Hepatocyte (in vitro differentiated cells): ENCODE results near the gene GPRIN3.

Source experiments
- CTCF ChIP-seq: fragments of 200-600 bp; sonication (generic); IDR thresholded peaks from 2 replicates; pipeline ENCODE4 v1.5.1; 2016; ENCODE audit warnings: antibody characterized with exemption, mild to moderate bottlenecking; ENCODE audit not compliant: poor library complexity
- EZH2 ChIP-seq: fragments of 200-600 bp; sonication (generic); IDR thresholded peaks from 2 replicates; pipeline ENCODE4 v1.6.1; 2016; ENCODE audit warnings: antibody characterized with exemption, mild to moderate bottlenecking, borderline replicate concordance
- EZH2phosphoT487 ChIP-seq: fragments of 200-600 bp; sonication (generic); IDR thresholded peaks from one replicate; pipeline ENCODE4 v1.6.1; 2018; ENCODE audit warnings: antibody characterized with exemption, mild to moderate bottlenecking, low read depth, moderate library complexity; ENCODE audit not compliant: unreplicated experiment, severe bottlenecking

DNA sequence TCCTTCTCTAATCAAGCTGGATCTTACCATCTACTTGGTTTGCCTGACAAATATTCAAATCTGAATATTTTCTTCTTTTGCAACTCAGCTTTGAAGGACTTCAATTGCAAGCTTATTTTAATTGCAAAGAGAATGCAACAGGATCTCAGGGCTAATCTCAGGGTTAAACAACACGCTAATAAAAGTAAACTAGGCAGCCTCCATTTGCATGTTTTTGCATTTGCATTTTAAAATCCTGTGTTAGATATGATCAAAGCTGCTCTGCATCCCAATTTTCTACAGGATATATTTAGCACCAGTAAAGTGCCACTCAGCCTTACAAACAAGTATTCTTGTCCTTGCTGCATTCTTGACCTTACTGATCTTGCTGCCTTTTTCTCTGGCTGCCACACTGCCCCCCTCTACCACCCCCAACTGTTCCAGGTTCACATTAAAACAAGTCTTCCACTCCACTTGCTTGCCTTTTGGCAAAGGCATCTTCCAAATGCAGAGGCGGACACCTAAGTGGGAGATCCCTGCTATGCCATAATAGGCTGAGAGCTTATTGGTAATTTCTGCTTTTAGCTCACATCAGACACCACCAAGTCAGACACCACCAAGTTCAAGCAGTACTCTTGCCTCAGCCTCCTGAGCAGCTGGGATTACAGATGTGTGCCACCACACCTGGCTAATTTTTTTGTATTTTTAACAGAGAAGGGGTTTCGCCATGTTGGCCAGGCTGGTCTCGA, 48.1 kb downstream of the GPRIN3 start:
- TF ChIP-seq CTCF (no peak), EZH2phosphoT487 (no peak), EZH2 (no peak)
